Fibroblast of lung (primary cell): ENCODE results near the gene EVI5. TPM values are rescaled to one million over a fixed set of nuclear protein-coding genes. Genes with fewer than 3 reads are reported as not detected.
A peak's percentile ranks its signal among the peaks of the same experiment; 100 is the strongest.

Experiments used
- DNase-seq, 2 donors: peaks; one replicate each; pipeline versions ENCODE4 v3.0.0 to v3.0.0-alpha.2; 2010; ENCODE audit warnings: low read depth in 2 of 2
- H2AFZ ChIP-seq: 2 replicates; pipeline ENCODE4 v1.5.1; 2012; ENCODE audit warnings: low read length, control low read depth, inconsistent platforms
- H3K27ac ChIP-seq: 2 replicates; pipeline ENCODE4 v1.5.1; 2011; ENCODE audit warnings: low read length, control low read depth; ENCODE audit not compliant: insufficient read depth
- H3K27me3 ChIP-seq: 2 replicates; pipeline ENCODE4 v1.5.1; 2011; ENCODE audit warnings: mild to moderate bottlenecking, low read length; ENCODE audit not compliant: control insufficient read depth, insufficient read depth
- H3K36me3 ChIP-seq: 2 replicates; pipeline ENCODE4 v1.5.1; 2011; ENCODE audit warnings: low read length; ENCODE audit not compliant: control insufficient read depth, insufficient read depth
- H3K4me1 ChIP-seq: 2 replicates; pipeline ENCODE4 v1.5.1; 2011; ENCODE audit warnings: low read length; ENCODE audit not compliant: control insufficient read depth, insufficient read depth; ENCODE audit errors: extremely low read depth
- H3K4me2 ChIP-seq: 2 replicates; pipeline ENCODE4 v1.5.1; 2011; ENCODE audit warnings: low read length, control low read depth; ENCODE audit not compliant: insufficient read depth; ENCODE audit errors: extremely low read depth
- H3K4me3 ChIP-seq, 4 experiments: fragments of 200-600 bp in 1 of 4; sonication (generic) in 1 of 4; replicated peaks in 1 of 4; 2 replicates each; pipeline ENCODE4 v1.5.1; 2011 to 2016; ENCODE audit warnings: low read length in 4 of 4, low read depth in 3 of 4, mild to moderate bottlenecking in 3 of 4, control low read depth in 2 of 4, inconsistent platforms in 1 of 4, mixed read lengths in 1 of 4; ENCODE audit not compliant: insufficient read depth in 1 of 4; ENCODE audit errors: control extremely low read depth in 1 of 4
- H3K79me2 ChIP-seq: 2 replicates; pipeline ENCODE4 v1.5.1; 2012; ENCODE audit warnings: mild to moderate bottlenecking, low read length, inconsistent platforms; ENCODE audit not compliant: control insufficient read depth, insufficient read depth
- H3K9ac ChIP-seq: 2 replicates; pipeline ENCODE4 v1.5.1; 2011; ENCODE audit warnings: mild to moderate bottlenecking, low read length, control low read depth; ENCODE audit not compliant: insufficient read depth
- H3K9me3 ChIP-seq: 2 replicates; pipeline ENCODE4 v1.5.1; 2012; ENCODE audit warnings: low read depth, low read length; ENCODE audit not compliant: control insufficient read depth, insufficient read depth
- H4K20me1 ChIP-seq: 2 replicates; pipeline ENCODE4 v1.5.1; 2011; ENCODE audit warnings: low read length; ENCODE audit not compliant: control insufficient read depth, insufficient read depth; ENCODE audit errors: extremely low read depth
- CTCF ChIP-seq, 2 donors: IDR thresholded peaks in 1 of 2; conservative IDR thresholded peaks in 1 of 2; 1 replicate in 1 of 2; 2 replicates in 1 of 2; pipeline ENCODE4 v1.5.1; 2011 to 2012; ENCODE audit warnings: low read length in 2 of 2, control low read depth in 1 of 2, inconsistent platforms in 1 of 2, low read depth in 1 of 2, mild to moderate bottlenecking in 1 of 2
- EZH2 ChIP-seq: IDR thresholded peaks from 2 replicates; pipeline ENCODE4 v1.5.1; 2012; ENCODE audit warnings: low read length, control low read depth, mild to moderate bottlenecking; ENCODE audit errors: missing control alignments
- polyA plus RNA-seq, 2 donors: library from polyadenylated mRNA; depleted of rRNA in 1 of 2; stranded (reverse) in 1 of 2; unstranded in 1 of 2; fragments of >200 nt; gene quantifications; 2 replicates each; pipeline ENCODE4 v1.2.1, GENCODE V29; 2011 to 2012; ENCODE audit warnings: missing spikeins in 1 of 2
- total RNA-seq: library from RNA; depleted of rRNA; stranded (reverse); fragments of >200 nt; gene quantifications from 2 replicates; pipeline ENCODE4 v1.2.1, GENCODE V29; 2014

EVI5 gene
- total and polyA plus RNA-seq, 2 donors (not counting 1 experiment from before 2014, with no cell fraction given) = 32.5 to 48.1 TPM

GRCh38 chr1:92707709-92708108 lies 77.2 kb downstream of the EVI5 start:
- TF ChIP-seq CTCF (conservative IDR thresholded peaks at IDR 0.05 in 1 of 2, IDR thresholded peaks at IDR 0.05 in 1 of 2; ENCODE audit: low read depth in 1 of 2, low read length in 2 of 2) (no peak), EZH2 (no peak)
- Histone ChIP-seq H3K4me3 (no peak overlapping the region), H3K27ac (no peak overlapping the region), H3K79me2 (no peaks in the 10 kb centered on the region), H3K9ac (no peak overlapping the region), H3K9me3 (no peaks in the 10 kb centered on the region), H4K20me1 (peaks cover 3% of the 10 kb centered on the region), H3K4me1 (no peaks in the 10 kb centered on the region), H3K4me2 (no peak overlapping the region), H3K36me3 (no peaks in the 10 kb centered on the region), H2AFZ (no peak overlapping the region), H3K27me3 (no peaks in the 10 kb centered on the region)
- DNase-seq = no peak

- Histone ChIP-seq H3K4me3 (no peak overlapping the region), H3K9ac (no peak overlapping the region)
These were observed 77.6 kb downstream of the EVI5 start for GRCh38 chr1:92707292-92707691.

GRCh38 chr1:92705446-92705845 lies 79.5 kb downstream of the EVI5 start:
- Histone ChIP-seq H3K27me3 (no peaks in the 10 kb centered on the region), H2AFZ (no peak overlapping the region), H4K20me1 (peaks cover 3% of the 10 kb centered on the region), H3K9me3 (no peaks in the 10 kb centered on the region), H3K4me3 (no peak overlapping the region), H3K4me1 (no peaks in the 10 kb centered on the region), H3K79me2 (no peaks in the 10 kb centered on the region), H3K4me2 (no peak overlapping the region), H3K9ac (no peak overlapping the region), H3K27ac (no peak overlapping the region), H3K36me3 (no peaks in the 10 kb centered on the region)
- peak; percentile 9 to 55 for DNase-seq
- TF ChIP-seq CTCF (conservative IDR thresholded peaks at IDR 0.05 in 1 of 2, IDR thresholded peaks at IDR 0.05 in 1 of 2; ENCODE audit: low read depth in 1 of 2, low read length in 2 of 2) (no peak), EZH2 (no peak)

More at GRCh38 chr1:92707292-92707691, 77.6 kb downstream of the EVI5 start:
- no peaks in the 10 kb centered on the region for H3K27me3 ChIP-seq
- H3K4me2 ChIP-seq = no peak overlapping the region
- no peak for DNase-seq
- no peak overlapping the region for H3K27ac ChIP-seq
- peaks cover 3% of the 10 kb centered on the region for H4K20me1 ChIP-seq
- no peaks in the 10 kb centered on the region for H3K4me1 ChIP-seq
- no peaks in the 10 kb centered on the region for H3K79me2 ChIP-seq
- TF ChIP-seq EZH2 = no peak
- no peak for TF ChIP-seq CTCF (conservative IDR thresholded peaks at IDR 0.05 in 1 of 2, IDR thresholded peaks at IDR 0.05 in 1 of 2; ENCODE audit: low read depth in 1 of 2, low read length in 2 of 2)
- no peaks in the 10 kb centered on the region for H3K9me3 ChIP-seq
- H3K36me3 ChIP-seq = no peaks in the 10 kb centered on the region
- no peak overlapping the region for H2AFZ ChIP-seq
